Measurements from ENCODE around the gene TESK1.

Gene TESK1

GRCh38 chr9:35649431-35650340 lies 44.6 kb downstream of the TESK1 start:
- DNase-seq, result no peak

- DNase-seq, result no peak
Measured at GRCh38 chr9:35650341-35651158, 45.5 kb downstream of the TESK1 start, which contains the start of gene SIT1. TSS of gene SIT1 (minus strand) at chr9:35650931. CDS start at chr9:35650853, 78 bp downstream.

DNA sequence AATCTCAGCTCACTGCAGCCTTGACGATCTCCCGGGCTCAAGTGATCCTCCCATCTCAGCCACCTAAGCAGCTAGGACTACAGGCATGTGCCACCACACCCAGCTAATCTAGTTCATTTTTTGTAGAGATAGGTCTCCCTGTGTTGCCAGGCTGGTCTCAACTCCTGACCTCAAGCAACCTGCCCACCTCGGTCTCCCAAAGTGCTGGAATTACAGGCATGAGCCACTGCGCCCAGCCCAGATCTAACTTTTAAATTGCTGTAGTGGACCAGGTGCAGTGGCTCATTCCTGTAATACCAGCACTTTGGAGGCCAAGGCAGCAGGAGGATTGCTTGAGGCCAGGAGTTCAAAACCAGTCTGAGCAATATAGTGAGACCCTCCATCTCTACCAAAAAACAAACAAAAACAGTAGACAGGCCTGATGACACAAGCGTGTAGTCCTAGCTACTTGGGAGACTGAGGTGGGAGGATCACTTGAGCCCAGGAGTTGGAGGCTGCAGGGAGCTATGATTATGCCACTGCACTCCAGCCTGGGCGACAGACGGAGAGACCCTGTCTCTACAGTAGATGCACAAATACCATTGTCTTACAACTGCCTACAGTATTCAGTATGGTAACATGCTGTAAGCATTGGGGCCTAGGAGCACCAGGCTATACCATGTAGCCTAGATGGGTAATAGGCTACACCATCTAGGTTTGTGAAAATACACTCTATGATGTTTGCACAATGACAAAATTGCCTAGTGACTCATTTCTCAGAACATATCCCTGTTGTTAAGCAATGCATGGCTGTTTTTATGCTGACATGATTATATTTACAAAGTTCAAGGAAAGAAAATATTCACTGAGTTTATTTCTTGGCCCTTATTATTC lies 47.1 kb downstream of the TESK1 start:
- DNase-seq, result peak; percentile 37

DNA sequence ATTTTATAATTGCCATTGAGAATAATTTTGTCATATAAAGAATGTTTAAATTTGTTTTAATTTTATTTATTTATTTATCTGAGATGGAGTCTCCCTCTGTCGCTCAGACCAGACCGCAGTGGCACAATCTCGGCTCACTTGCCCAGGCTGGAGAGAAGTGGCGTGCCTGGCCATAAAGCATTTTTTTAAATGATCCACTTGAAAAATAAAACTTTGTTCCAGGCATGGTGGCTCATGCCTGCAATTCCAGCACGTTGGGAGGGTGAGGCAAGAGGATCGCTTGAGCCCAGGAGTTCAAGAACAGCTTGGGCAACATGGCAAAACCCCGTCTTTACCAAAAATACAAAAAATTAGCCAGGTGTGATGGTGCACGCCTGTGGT lies 47.8 kb downstream of the TESK1 start:
- no peak for DNase-seq

DNA sequence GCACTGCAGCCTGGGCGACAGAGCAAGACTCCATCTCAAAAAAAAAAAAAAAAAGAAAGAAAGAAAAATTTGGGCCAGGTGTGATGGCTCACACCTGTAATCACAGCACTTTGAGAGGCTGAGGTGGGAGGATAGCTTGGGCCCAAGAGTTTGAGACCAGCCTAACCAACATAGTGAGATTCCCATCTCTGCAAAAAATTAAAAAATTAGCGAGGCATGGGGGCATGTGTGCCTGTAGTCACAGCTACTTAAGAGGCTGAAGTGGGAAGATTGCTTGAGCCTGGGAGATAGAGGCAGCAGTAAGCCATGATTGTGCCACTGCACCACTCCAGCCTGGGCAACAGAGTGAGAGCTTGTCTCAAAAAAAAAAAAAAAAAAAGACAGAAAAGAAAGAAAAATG lies 48.5 kb downstream of the TESK1 start:
- DNase-seq, result no peak

- DNase-seq, result no peak
Measured at GRCh38 chr9:35656348-35656747, 51.3 kb downstream of the TESK1 start.

GRCh38 chr9:35656831-35657545 lies 51.9 kb downstream of the TESK1 start:
- DNase-seq, result no peak

DNA sequence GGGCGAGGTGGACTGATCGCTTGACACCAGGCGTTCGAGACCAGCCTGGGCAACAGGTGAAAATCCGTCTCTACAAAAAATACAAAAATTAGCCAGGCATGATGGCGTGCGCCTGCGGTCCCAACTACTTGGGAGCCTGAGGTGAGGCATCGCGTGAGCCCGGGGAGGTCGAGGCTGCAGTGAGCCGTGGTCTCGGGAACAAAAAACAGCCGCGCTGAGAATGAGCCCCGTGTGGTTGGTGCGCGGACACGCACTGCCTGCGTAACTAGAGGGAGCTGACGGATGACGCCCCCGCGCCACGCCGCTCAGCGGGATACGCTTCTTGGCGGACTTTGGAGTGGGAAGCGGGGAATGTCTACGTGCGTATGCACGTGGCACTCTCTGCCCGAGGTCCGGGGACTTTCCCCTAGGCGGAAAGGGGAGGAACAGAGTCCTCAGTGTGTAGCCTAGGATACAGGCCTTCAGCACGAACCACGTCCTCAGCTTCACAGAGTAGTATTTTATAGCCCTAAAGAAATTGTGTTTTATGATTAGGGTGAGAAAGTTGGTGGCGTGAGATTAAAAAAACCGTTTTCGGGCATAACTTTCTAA lies 52.6 kb downstream of the TESK1 start, which contains the start of gene RMRP:
Gene RMRP (minus strand): TSS at position 474 of the 591 bp plus-strand sequence.
- peak; percentile 100 for DNase-seq

GRCh38 chr9:35658137-35658967 lies 53.3 kb downstream of the TESK1 start, which contains the start of gene CCDC107:
TSS of gene CCDC107 (plus strand) at chr9:35658292. CDS start at chr9:35658380, 88 bp downstream.
- DNase-seq, result peak; percentile 83

DNA sequence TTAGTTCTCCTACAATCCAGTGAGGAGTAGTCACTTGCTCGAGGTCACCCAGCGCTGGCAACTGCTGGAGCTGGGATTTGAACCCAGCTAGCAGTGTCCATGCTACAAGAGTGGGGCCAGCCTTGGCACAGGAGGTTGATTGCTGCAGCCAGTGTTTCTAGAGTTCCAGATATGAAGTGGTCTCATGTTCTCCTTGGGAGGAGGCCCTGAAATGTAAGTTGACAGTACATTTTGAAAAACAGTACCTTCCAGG lies 53.8 kb downstream of the TESK1 start:
- peak; percentile 53 for DNase-seq

- DNase-seq, result peak; percentile 54
Measured at GRCh38 chr9:35659340-35659739, 54.3 kb downstream of the TESK1 start.
